PC-3 (cell line): ENCODE results near the gene ATOX1.

Experiments
- CTCF ChIP-seq: fragments of 300-600 bp; sonication (generic); conservative IDR thresholded peaks from 2 replicates; pipeline ENCODE4 v1.5.1; 2017; ENCODE audit warnings: antibody characterized with exemption, low read depth, mild to moderate bottlenecking, low read length
- EZH2 ChIP-seq: fragments of 300-600 bp; sonication (generic); IDR thresholded peaks from one replicate; pipeline ENCODE4 v1.6.1; 2017; ENCODE audit warnings: antibody characterized with exemption, mild to moderate bottlenecking, low read length; ENCODE audit not compliant: unreplicated experiment
- EZH2phosphoT487 ChIP-seq: fragments of 300-600 bp; sonication (generic); IDR thresholded peaks from 2 replicates; pipeline ENCODE4 v1.6.1; 2018; ENCODE audit warnings: mild to moderate bottlenecking, antibody characterized with exemption, low read length, borderline replicate concordance

- TF ChIP-seq CTCF (no peak), EZH2 (no peak), EZH2phosphoT487 (no peak)
Measured at GRCh38 chr5:151697452-151697851, 61.0 kb downstream of the ATOX1 start.
